Pons (tissue), 1 donor: Measurements from ENCODE around the gene TP53I3.
"Not testable (repeated sequence)": the region's sequence is repeated elsewhere in the genome, so short reads cannot be mapped to it uniquely, and the experiment has no call there.

Source experiments
- DNase-seq: peaks from one replicate; pipeline ENCODE4 v3.0.0-alpha.2; 2016; ENCODE audit warnings: low spot score

Gene TP53I3

DNA sequence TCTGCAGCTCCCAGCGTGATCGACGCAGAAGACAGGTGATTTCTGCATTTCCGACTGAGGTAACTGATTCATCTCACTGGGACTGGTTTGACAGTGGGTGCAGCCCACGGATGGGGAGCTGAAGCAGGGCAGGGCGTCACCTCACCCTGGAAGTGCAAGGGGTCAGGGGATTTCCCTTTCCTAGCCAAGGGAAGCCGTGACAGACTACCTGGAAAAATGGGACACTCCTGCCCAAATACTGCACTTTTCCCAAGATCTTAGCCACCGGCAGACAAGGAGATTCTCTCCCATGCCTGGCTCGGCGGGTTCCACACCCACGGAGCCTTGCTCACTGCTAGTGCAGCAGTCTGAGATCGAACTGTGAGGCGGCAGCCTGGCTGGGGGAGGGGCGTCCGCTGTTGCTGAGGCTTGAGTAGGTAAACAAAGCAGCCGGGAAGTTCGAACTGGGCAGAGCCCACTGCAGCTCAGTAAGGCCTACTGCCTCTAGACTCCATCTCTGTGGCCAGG lies 10.6 kb upstream of the TP53I3 start:
- not testable (repeated sequence) for DNase-seq

DNA sequence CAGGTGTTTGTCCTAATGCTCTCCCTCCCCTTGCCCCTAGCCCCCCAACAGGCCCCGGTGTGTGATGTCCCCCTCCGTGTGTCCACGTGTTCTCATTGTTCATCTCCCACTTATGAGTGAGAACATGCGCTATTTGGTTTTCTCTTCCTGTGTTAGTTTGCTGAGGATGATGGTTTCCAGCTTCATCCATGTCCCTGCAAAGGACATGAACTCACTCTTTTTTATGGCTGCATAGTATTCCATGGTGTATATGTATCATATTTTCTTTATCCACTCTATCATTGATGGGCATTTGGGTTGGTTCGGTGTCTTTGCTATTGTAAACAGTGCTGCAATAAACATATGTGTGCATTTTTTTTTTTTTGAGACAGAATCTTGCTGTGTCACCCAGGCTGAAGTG lies 8.6 kb upstream of the TP53I3 start:
- not testable (repeated sequence) for DNase-seq

DNA sequence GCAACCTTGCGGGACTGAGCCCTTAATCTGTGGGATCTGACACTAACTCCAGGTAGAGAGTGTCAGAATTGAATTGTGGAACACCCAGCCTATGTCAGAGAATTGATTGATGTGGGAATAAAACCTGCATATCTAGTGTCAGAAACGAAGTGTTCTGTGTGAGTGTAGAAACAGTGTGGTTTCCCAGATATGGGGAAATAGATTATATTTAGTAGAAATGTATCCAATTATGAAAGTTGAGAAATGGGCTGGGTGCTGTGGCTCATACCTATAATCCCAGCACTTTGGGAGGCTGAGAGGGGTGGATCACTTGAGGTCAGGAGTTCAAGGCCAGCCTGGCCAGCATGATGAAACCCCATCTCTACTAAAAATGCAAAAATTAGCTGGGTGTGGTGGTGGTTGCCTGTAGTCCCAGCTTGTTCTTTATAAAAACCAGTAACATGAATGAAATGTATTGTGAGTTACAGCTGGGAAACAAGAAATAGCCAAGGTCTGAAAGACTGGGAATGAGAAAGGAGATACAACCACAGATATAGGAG lies 4.3 kb upstream of the TP53I3 start:
- DNase-seq = no peak

DNA sequence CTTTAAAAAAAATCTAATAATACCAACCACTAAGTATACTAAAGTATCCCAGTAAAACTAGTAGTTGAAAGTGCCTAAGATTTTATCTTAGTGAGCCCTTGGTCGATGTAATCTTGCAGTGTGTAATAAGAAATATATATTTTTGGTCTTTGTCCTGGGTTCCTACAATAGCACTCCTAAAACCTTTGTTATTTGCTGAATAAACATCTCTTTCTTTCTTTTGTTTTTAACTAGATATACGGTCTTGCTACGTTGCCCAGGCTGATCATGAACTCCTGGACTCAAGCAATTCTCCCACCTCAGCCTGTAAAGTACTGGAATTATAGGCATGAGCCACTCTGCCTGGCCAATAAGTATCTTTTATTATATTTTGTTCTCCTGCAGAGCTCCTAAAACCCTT lies 2.4 kb upstream of the TP53I3 start:
- no peak for DNase-seq

DNA sequence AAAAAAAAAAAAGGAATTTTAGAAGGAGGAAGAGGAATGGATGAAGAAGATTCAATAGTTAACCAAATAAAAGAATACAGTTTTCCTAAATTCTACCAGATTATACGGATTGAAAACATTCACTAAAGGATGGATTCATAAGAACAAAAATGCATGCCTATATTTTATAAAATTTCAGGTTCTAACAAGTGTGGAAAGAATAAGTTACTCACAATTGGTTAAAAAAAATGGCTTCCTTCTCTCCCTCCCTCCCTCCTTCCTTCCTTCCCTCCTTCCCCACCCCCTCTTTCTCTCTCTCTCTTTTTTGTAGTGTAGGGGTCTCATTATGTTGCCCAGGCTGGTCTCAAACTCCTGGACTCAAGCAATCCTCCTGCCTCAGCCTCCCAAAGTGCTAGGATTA lies 1.6 kb upstream of the TP53I3 start:
- DNase-seq = no peak

DNA sequence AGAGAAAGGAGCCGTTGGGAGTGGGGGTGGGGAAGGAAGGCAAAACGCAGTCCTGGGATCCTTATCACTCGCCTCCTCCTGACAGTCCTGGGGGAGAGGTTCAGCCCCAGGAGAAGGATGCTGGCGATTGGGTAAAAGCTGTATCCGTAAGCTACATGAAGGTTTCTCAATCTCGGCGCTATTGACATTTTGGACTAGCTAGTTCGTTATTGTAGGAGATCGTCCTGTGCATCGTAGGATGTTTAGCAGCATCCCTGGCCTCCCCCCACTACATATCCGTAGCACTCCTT lies 511 bp upstream of the TP53I3 start:
- no peak for DNase-seq

DNA sequence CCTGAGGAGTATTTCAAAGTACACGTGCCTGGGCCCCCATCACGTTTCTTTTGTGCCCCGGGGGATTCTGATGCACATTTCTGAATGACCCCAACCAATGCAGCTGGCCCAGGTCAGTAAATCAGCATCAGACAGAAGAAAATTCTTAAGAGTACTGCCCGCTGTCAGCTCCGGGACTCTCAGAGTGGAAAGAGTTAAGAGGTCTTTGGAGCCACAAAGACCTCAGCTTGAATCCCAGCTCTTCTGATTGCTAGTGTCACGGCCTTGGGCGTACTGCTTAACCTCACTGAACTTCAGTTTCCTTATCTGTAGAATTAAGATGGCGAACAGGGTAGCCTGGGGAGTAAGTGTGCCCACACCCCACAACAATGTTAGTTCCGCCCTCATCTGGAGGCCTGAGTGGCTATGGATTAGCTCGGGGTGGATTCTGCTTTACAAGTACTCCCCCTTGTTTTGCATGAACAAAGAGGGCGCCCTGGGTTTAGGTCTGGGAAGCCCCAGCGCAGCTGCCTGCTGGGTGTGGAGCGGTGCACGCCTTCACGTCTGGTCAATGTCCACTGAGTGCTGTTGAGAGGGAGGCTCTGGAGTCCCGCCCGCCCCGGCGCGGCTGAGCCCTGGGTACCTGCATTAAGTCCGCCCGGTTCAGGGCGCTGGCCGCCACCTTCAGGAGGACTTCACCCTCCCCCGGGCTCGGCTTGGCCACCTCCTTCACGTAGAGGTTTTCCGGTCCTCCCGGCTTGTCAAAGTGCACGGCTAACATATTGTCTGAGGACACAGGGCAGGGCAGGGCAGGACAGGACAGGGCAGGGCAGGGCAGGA lies 858 bp downstream of the TP53I3 start:
- DNase-seq = peak; percentile 43

DNA sequence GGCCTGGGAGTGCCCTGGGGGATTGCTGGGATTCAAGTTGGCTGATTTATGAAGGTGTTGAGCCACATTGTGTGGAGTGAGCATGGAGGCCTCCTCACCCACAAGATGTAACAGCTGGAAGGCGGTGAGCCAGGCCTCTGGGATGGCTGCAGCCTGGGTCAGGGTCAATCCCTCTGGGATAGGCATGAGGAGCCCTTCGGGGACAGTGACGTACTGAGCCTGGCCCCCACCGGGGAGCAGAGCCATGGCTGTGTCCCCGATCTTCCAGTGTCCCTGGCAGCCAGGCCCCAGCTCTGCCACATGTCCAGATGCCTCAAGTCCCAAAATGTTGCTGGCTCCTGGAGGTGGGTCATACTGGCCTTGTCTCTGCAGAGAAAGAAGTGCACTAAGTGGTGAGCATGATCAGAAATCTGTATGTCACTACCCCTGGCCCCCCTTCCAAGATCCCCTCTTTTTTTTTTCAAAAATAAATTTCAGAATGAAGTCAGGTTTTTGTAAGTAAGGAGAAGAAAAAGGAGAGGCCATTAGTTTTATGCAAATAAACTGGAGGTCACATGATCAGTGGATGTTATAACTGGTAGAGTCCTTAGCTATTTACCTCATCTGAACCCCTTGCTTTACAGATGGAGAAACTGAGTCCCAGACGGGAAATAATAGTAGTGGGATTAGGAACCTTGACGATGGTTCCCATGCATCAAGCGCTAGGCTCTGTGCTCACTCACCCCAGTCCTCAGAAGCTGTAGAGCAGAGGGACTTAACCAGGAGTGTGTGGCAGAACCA lies 1.7 kb downstream of the TP53I3 start:
- DNase-seq = no peak

DNA sequence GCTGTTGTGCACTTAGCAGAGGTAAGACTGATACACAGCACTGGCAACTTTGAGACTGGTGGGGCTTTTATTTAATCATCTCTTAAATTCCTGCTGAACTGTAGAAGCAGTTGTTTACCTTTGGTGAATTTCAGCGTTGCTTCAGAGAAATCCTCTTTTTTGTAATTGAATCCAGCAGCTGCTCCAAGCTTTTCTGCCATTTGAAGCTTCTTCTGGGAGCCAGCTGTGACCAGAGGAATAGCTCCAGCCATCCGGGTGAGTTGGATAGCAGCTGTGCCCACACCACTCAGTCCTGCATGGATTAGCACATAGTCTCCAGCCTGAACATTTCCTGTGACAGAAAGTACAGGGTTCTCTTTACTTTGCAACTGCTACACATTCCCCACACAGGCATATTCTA lies 3.9 kb downstream of the TP53I3 start:
- DNase-seq = no peak

DNA sequence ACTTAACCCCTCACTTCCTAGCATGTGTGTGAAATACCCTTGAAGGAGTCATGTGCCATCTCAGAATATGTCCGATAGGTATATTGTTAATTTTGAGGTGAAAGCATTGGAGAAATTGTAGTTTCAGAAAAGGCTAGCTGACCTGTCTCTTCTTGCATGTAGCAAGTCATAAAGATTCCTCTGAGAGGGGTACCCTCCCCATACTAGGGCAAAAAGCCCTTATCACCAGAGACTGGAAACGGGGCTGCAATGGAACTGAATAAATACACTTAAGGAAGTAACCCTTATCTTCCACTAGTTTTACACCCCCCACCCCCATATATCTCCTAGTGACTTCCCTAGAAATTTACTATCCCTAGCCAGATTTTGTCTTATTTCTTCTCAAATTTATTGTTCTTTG lies 6.8 kb downstream of the TP53I3 start:
- DNase-seq = no peak

DNA sequence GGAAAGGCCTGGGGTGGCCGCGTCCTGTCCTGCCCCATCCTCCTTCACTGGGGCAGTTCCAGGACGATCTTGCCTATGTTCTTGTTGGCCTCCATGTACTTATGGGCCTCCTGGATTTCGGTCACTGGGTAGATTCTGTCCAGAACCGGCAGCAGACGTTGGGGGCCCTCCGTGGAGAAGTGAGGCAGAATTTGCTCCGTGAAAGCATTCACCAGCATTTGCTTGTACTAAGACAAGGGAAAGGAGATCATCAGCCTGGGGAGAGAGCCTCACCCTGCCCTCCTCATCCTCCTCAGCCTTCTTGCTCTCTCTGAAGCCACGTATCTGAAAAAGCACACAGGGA lies 7.1 kb downstream of the TP53I3 start:
- peak; percentile 20 for DNase-seq

DNA sequence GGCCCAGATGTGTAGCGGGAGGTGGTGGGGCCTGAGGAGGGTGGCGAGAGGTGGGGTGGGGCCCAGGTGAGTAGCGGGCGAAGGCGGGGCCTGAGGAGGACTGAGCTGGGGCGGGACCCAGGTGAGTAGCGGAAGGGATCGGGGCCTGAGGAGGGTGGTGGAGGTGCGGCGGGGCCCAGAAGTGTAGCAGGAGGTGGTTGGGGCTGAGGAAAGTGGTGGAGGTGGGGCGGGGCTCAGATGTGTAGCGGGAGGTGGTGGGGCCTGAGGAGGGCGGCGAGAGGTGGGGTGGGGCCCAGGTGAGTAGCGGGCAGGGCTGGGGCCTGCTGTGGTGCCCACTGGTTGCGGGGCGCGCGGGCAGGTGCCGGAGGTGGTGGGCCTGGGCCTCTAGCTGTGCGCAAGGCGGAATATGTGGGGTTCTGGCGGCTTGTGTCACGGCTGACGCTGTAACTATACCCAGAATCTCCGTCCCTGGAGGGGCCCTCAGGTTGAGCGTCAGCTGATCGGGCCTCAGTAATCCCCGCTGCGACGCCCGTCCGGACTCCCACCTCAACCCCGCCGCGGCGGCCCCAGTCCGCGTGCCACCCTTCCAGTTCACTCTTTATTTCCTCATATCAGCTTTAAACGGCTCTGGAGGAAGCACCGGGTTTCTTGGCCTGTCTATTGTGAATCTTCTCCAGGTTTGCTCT lies 7.6 kb downstream of the TP53I3 start:
- peak; percentile 19 for DNase-seq

DNA sequence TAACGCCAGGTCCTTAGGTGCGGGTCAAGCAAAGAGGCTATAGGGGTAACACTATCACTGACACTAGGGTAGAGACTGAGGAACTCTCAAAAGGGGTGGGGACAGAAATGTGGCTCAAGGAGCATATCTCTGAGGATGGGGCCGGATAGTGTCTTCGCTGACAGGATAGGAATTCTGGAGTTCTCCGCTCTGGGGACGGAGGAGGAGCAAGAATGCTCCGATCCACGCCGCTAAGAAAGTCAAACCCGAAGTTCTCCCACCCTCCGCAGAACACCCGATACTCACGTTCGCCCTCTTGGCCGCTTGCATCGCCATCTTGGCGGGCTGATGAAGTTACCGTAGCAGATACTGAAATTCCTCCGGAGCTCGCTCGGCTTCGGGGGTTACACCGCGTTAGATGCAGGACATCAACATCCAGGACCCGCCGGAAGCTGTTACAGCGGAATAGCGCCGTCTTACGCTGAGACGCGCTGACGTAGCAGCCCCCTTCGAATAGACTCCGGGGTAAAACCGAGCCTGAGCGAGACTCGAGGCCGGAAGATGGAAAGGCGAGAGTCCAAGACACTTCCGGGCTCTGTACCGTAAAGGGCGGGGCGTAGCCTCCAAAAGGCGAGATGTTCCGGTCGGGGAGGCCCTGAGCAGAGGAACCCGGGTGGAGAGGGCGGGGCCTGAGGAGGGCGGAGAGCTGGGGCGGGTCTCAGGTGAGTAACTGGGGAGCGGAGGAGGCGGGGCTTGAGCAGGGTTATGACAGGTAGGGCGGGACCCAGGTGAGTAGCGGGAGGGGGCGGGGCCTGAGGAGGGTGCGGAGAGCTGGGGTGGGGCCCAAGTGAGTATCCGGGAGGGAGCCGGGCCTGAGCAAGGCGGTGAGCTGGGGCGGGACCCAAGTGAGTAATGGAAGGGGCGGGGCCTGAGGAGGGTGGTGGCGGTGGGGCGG lies 8.5 kb downstream of the TP53I3 start, which contains the start of gene SF3B6:
Gene SF3B6 (minus strand): TSS at position 412 of the 934 bp plus-strand sequence. CDS start 97 bp downstream, at position 315.
- peak; percentile 98 for DNase-seq

DNA sequence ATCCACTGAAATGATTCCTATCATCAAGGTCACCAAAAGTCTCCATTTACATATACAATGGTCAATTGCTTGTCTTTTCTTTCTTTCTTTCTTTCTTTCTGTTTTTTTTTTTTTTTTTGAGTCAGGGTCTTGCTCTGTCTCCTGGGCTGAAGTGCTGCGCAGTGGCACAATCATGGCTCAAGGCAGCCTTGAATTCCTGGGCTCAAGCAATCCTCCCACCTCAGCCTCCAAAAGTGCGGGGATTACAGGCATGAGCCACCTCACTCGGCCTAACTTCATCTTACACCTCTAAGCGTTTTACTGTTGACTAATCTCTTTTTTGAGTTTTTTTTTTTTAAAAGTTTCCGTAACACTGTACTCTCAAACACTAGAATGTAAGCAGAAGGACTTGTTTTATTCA lies 9.4 kb downstream of the TP53I3 start:
- no peak for DNase-seq

DNA sequence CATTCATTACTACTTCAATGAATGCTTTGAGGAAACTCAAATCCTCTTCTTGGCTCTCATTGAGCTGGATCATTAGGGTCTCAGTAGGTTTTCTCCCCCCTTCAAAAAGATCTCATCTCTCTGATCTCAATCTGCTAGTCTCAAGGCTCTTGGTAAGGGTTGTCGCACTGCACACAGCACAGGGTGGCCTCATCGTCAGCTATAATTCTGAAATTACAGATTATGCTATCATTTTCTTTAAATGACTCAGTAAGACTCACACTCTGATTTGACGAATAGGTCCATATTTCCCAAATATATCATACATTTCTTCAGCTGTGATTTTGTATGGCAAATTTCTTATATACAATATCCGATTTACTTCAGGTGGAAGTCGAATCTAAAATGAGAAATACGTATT lies 10.8 kb downstream of the TP53I3 start:
- DNase-seq = no peak

DNA sequence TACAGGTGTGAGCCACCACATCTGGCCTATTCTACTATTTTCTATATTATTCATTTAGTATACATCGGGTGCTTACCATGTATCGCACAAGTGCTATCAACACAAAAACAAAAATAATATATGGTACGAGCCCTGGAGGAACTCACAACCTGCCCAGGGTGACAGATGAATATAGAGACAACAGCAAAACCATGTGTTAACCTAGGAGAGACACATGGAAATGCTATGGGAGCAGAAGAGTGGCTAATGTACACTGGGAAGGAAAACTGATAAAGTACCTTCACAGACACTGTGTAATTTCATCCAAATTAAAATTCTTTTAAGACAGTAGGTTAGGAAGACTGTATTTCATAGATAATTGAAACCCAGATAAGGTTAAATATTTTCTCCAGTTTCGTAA lies 12.4 kb downstream of the TP53I3 start:
- no peak for DNase-seq

DNA sequence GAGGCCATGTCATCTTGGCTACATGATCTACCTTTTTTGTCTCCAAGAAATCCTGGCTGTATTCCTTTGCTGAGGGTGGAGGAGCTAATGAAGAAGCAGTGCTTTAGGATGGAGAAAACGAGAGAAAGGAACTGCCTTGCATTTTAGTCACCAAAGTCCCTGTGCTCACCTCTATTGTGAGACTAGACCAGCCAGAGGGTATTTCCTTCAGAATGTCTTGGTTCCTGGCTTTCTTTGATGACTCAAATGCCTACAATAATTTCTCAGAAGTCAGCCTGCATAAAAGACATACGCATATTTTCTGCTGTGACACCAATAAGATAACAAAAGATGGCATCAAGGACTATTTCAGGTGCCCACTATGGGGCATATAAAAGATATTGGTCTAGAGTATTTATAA lies 19.3 kb downstream of the TP53I3 start:
- no peak for DNase-seq

DNA sequence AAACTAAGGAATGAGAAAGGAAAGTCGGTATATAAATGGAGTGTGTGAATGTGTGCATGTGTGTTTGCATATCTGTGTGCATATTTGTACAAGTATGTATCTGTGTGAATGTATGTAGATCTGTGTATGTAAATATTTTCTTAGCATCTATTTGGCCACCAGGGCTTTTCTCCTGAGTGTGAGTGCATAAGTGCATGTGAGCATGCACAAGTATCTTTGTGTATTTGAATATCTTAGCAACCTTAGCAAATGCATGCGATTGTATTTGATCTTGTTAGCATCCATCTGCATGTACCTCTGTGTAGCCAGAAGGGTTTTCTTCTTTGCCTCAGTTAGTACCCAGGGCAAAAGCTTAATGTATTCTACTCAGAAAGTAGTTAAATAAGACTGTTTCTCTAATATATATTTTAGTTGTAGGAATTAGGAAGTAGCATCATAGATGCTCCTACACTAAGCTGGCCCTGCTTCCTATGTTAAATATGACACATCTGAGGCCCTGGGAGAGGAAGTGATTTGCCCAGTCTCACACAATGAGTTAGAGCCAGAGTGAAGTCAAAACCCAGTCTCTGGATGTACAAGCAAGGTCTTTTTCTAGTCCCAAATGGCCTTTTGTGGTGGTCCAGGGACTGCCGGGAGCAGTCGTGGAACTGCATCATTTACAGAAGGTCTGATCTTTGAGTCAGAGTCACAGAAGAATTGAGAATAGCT lies 25.9 kb downstream of the TP53I3 start:
- DNase-seq = no peak

DNA sequence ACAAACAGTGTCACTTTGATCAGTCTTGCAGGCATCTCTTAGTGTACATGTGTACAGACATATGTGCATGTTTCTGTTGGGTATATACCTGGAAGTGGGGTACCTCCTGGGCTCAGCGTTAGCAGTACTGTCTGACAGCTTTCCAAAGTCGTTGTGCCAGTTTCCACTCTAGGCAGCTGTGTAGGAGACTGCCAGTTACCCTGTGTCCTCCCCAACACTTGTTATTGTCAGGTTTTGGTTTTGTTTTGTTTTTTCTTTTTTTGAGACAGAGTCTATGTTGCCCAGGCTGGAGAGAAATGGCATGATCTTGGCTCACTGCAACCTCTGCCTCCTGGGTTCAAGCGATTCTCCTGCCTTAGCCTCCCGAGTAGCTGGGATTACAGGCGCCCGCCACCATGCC lies 28.9 kb downstream of the TP53I3 start:
- DNase-seq = no peak

DNA sequence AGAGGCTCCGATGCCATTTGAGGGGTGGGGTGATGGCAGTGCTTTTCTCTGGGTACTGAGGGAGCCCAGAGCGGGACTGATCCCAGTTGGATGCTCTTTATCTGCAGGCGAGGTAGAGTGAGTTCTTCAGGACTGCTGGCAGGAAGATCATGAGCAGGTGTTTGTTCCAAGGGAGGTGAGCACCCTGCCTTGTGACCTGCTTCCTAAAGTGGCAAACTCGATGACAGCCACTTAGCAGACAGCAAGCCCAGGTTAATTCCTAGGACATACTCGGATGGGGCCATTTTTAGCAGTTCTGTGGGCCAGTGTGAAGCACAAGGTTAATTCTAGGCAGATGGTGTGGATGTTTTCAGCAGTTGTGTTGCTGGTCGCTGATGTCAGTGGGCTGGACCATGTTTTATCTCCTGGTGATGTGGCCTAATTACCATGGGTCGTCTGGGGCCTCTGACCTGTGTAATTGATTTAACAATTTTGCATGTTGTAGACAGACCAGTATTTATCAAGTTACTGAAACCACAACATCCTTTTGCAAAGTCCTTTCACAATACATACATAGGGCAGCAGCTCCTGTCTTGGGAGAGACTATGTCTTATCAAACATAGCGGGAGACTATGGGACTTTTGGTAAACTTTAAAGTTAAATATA lies 30.1 kb downstream of the TP53I3 start:
- DNase-seq = no peak
